ENCODE data around the gene ITGBL1. TPM values are rescaled to one million over a fixed set of nuclear protein-coding genes. Genes with fewer than 3 reads are reported as not detected.

The ITGBL1 gene
- total RNA-seq, 2 donors from 2014 or later = not detected

DNA sequence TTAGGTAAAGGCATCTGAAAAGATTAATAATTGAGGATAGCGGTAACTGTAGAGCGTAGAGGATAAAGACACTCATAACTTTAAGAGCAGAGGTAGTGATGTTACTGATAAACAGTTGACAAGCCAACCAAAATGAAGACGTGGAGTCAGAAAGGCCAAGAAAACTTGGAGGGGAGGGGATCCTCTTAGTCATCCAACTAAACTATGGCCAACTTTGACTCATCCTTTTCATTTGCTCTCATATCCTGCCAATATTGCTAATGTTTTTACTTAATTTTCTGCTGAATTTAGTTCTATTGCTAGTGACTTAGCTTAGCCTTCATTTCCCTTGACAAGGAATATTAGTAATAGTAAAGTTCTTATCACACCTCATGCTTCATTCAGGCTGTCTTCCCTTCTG is 13.4 kb downstream of the ITGBL1 start:
- no peaks in the 10 kb centered on the region for H3K4me1 ChIP-seq (ENCODE audit: control insufficient read depth, insufficient read depth, low read length)
- H3K36me3 Mint-ChIP-seq (ENCODE audit: low read depth) = no peaks in the 10 kb centered on the region
- H3K36me3 ChIP-seq (ENCODE audit: control insufficient read depth, insufficient read depth, low read length) = no peaks in the 10 kb centered on the region
- H3K9me3 ChIP-seq (ENCODE audit: control insufficient read depth, low read length) = no peaks in the 10 kb centered on the region
- H3K4me1 Mint-ChIP-seq = no peaks in the 10 kb centered on the region
- no peak overlapping the region for H3K9ac ChIP-seq (ENCODE audit: extremely low read depth, low read length, poor library complexity, severe bottlenecking)
- no peaks in the 10 kb centered on the region for H3K27me3 Mint-ChIP-seq (ENCODE audit: insufficient read depth)
- H3K4me3 ChIP-seq (ENCODE audit: low read length) = no peak overlapping the region
- H3K27ac ChIP-seq (ENCODE audit: low read depth, low read length) = no peak overlapping the region
- no peaks in the 10 kb centered on the region for H3K9me3 Mint-ChIP-seq
- 86 to 100% methylated on average over 3 of the region's 3 CpGs for WGBS, 2 experiments (ENCODE audit: insufficient coverage in 1 of 2, insufficient read length in 1 of 2)
- H3K27me3 ChIP-seq (ENCODE audit: control insufficient read depth, insufficient read depth, low read length, poor library complexity, severe bottlenecking) = no peaks in the 10 kb centered on the region
- TF ChIP-seq, protein P1, sequence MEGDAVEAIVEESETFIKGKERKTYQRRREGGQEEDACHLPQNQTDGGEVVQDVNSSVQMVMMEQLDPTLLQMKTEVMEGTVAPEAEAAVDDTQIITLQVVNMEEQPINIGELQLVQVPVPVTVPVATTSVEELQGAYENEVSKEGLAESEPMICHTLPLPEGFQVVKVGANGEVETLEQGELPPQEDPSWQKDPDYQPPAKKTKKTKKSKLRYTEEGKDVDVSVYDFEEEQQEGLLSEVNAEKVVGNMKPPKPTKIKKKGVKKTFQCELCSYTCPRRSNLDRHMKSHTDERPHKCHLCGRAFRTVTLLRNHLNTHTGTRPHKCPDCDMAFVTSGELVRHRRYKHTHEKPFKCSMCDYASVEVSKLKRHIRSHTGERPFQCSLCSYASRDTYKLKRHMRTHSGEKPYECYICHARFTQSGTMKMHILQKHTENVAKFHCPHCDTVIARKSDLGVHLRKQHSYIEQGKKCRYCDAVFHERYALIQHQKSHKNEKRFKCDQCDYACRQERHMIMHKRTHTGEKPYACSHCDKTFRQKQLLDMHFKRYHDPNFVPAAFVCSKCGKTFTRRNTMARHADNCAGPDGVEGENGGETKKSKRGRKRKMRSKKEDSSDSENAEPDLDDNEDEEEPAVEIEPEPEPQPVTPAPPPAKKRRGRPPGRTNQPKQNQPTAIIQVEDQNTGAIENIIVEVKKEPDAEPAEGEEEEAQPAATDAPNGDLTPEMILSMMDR (conservative IDR thresholded peaks at IDR 0.05) = no peak
- H3K27ac Mint-ChIP-seq = no peak overlapping the region
- H3K4me3 Mint-ChIP-seq = no peak overlapping the region
- DNase-seq = no peak

DNA sequence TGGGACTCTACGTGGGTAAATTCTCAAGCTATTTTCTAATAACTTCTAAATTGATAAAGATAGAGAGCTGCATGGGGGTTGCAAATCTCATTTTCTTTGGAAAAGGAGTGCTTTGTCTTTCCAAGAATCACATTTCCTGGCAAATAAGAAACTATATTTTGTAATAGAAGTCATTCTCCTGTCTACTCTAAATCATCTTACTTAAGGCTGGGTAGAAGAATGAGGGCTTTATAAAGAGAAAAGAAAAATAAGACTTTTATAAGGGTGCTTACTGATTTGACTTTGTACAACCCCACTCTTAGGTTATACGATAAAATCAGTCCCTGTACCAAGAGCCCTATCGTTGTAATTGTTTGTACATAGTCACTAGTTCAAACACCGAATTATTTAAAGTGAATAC is 14.9 kb downstream of the ITGBL1 start:
- Histone ChIP-seq H3K27me3 (ENCODE audit: control insufficient read depth, insufficient read depth, low read length, poor library complexity, severe bottlenecking) (no peaks in the 10 kb centered on the region), H3K4me3 (ENCODE audit: low read length) (no peak overlapping the region), H3K27ac (ENCODE audit: low read depth, low read length) (no peak overlapping the region), H3K9me3 (ENCODE audit: control insufficient read depth, low read length) (no peaks in the 10 kb centered on the region), H3K36me3 (ENCODE audit: control insufficient read depth, insufficient read depth, low read length) (no peaks in the 10 kb centered on the region), H3K9ac (ENCODE audit: extremely low read depth, low read length, poor library complexity, severe bottlenecking) (no peak overlapping the region), H3K4me1 (ENCODE audit: control insufficient read depth, insufficient read depth, low read length) (no peaks in the 10 kb centered on the region)
- Mint-ChIP-seq H3K27me3 (ENCODE audit: insufficient read depth) (no peaks in the 10 kb centered on the region), H3K9me3 (no peaks in the 10 kb centered on the region), H3K27ac (no peak overlapping the region), H3K4me1 (no peaks in the 10 kb centered on the region), H3K36me3 (ENCODE audit: low read depth) (no peaks in the 10 kb centered on the region), H3K4me3 (no peak overlapping the region)
- TF ChIP-seq, protein P1 (conservative IDR thresholded peaks at IDR 0.05) = no peak
- no peak for DNase-seq
- 75 to 100% methylated on average over 2 to 3 of the region's 4 CpGs for WGBS, 2 experiments (ENCODE audit: insufficient coverage in 1 of 2, insufficient read length in 1 of 2)

DNA sequence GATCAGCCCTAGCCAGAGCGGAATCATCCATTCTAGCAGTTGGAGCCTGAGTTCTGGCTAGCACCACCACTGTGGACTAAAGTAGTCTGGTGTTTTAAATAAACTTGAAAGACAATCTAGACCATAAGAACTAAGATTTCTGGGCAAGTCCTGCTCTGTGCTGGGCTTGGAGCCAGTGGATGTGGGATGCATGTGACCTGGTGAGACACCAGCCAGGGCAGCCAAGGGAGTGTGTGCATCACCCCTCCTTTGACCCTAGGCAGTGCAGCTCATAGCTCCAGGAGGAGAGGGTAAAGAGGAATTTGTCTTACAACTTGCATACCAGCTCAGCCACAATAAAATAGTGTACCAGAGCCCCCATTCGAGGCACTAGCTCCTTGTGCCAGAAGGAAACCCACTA is 21.0 kb downstream of the ITGBL1 start:
- Histone ChIP-seq H3K4me3 (ENCODE audit: low read length) (no peak overlapping the region), H3K9me3 (ENCODE audit: control insufficient read depth, low read length) (no peaks in the 10 kb centered on the region), H3K27me3 (ENCODE audit: control insufficient read depth, insufficient read depth, low read length, poor library complexity, severe bottlenecking) (no peaks in the 10 kb centered on the region), H3K27ac (ENCODE audit: low read depth, low read length) (no peak overlapping the region), H3K36me3 (ENCODE audit: control insufficient read depth, insufficient read depth, low read length) (no peaks in the 10 kb centered on the region), H3K9ac (ENCODE audit: extremely low read depth, low read length, poor library complexity, severe bottlenecking) (no peak overlapping the region), H3K4me1 (ENCODE audit: control insufficient read depth, insufficient read depth, low read length) (no peaks in the 10 kb centered on the region)
- H3K27ac Mint-ChIP-seq = no peak overlapping the region
- no peaks in the 10 kb centered on the region for H3K36me3 Mint-ChIP-seq (ENCODE audit: low read depth)
- no peaks in the 10 kb centered on the region for H3K27me3 Mint-ChIP-seq (ENCODE audit: insufficient read depth)
- DNase-seq = no peak
- H3K4me3 Mint-ChIP-seq = no peak overlapping the region
- no peaks in the 10 kb centered on the region for H3K9me3 Mint-ChIP-seq
- TF ChIP-seq, protein P1 (conservative IDR thresholded peaks at IDR 0.05) = no peak
- H3K4me1 Mint-ChIP-seq = no peaks in the 10 kb centered on the region
- WGBS, 2 experiments (ENCODE audit: insufficient coverage in 1 of 2, insufficient read length in 1 of 2) = 91 to 100% methylated on average over 2 of the region's 2 CpGs

Measured in endodermal cell (in vitro differentiated cells).